ENCODE results near the gene MRPL43. TPM values are rescaled to one million over a fixed set of nuclear protein-coding genes. Genes with fewer than 3 reads are reported as not detected.
A peak's percentile ranks its signal among the peaks of the same experiment; 100 is the strongest.

MRPL43 gene
- total RNA-seq, 1 experiment from 2014 or later: 92.1 TPM

- H3K27ac ChIP-seq: no peak overlapping the region
- peaks cover 94% of the 10 kb centered on the region for H3K36me3 ChIP-seq
- H3K9me3 ChIP-seq (replicated peaks): no peaks in the 10 kb centered on the region
- H3K4me1 ChIP-seq: no peaks in the 10 kb centered on the region
- no peaks in the 10 kb centered on the region for H3K27me3 ChIP-seq
- DNase-seq: no peak
- no peak overlapping the region for H3K4me3 ChIP-seq
Measured at GRCh38 chr10:100960251-100960650, 27.0 kb downstream of the MRPL43 start.

DNA sequence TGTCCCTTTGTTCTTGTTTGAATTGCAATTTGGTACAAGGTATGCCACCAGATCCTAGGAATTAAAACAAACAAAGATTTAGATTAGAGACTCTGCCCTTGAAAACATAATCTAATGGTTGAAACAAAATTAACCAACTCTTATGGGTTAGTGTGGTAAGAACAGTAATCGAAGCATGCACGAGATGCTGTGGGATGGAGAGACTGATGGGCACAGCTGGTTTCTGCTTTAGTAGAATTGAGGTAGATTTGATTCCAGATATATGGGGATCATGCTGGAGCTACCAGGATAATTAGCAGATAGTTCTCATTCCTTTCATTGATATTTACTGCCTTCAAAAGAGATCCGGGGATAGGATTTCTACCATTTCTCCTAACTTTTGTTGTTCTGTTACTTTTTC is 38.4 kb downstream of the MRPL43 start:
- H3K36me3 ChIP-seq: peaks cover 100% of the 10 kb centered on the region
- H3K9me3 ChIP-seq (replicated peaks): no peaks in the 10 kb centered on the region
- peak overlapping the region; percentile 23; the same call in 1 of the 2 replicates for H3K27ac ChIP-seq
- no peaks in the 10 kb centered on the region for H3K27me3 ChIP-seq
- H3K4me3 ChIP-seq: no peak overlapping the region
- peaks cover 18% of the 10 kb centered on the region for H3K4me1 ChIP-seq
- peak; percentile 66 to 71 for DNase-seq

- Histone ChIP-seq H3K9me3 (replicated peaks) (no peaks in the 10 kb centered on the region), H3K27me3 (no peaks in the 10 kb centered on the region), H3K4me3 (no peak overlapping the region), H3K27ac (no peak overlapping the region), H3K36me3 (peaks cover 99% of the 10 kb centered on the region), H3K4me1 (peaks cover 18% of the 10 kb centered on the region)
- no peak for DNase-seq
Measured at GRCh38 chr10:100945754-100946153, 41.5 kb downstream of the MRPL43 start.

GRCh38 chr10:100943508-100943907 is 43.8 kb downstream of the MRPL43 start:
- H3K36me3 ChIP-seq: peaks cover 96% of the 10 kb centered on the region
- no peak overlapping the region for H3K4me3 ChIP-seq

DNA sequence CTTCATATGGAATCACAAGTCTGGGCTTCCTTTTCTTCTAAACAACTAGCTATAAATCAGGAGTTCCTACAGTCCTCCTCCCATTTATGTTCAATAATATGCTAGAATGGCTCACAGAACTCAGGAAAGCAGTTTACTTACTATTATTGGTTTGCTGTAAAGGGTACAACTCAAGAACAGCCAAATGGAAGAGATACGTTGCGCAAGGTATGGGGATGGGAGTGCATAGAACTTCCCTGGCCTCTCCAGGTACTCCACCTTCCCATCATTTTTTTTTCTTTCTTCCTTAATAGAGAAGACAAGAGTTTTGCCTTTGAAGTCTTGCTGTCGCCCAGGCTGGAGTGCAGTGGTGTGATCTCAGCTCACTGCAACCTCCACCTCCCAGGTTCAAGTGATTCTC is 45.1 kb downstream of the MRPL43 start:
- Histone ChIP-seq H3K36me3 (peaks cover 95% of the 10 kb centered on the region), H3K4me1 (no peaks in the 10 kb centered on the region), H3K9me3 (replicated peaks) (no peaks in the 10 kb centered on the region), H3K27ac (no peak overlapping the region), H3K4me3 (no peak overlapping the region), H3K27me3 (no peaks in the 10 kb centered on the region)
- DNase-seq: no peak

More at GRCh38 chr10:100943508-100943907, 43.8 kb downstream of the MRPL43 start:
- Histone ChIP-seq H3K4me1 (peaks cover 10% of the 10 kb centered on the region), H3K9me3 (replicated peaks) (no peaks in the 10 kb centered on the region), H3K27me3 (no peaks in the 10 kb centered on the region), H3K27ac (no peak overlapping the region)
- DNase-seq: no peak

DNA sequence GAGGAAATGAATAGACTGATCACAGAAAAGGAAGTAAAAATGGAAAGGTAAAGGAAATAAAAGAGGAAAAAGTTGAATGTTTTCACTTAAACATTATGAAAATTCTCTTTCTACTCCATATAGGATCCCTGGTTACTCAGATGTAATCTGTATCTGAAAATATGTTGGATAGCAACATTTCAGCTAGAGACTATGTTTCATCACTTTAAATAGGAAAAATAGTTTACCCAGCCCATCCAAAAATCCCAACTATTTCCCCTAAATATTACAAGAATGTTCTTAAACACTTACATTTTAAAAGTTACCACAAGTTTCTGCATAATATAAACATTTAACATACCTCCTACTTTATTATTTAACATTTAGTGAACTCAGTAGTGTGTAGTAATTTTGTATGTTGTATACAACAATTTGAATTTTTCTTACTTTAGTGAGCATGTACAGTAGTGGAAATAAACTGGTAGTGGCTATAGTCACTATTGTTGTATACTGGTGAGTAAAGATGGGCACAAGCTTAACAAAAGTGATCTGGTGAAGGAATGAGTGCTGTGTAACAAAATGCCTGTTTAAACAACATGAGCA is 47.4 kb downstream of the MRPL43 start:
- no peaks in the 10 kb centered on the region for H3K9me3 ChIP-seq (replicated peaks)
- no peaks in the 10 kb centered on the region for H3K27me3 ChIP-seq
- no peak overlapping the region for H3K27ac ChIP-seq
- H3K36me3 ChIP-seq: peaks cover 95% of the 10 kb centered on the region
- no peak for DNase-seq
- no peak overlapping the region for H3K4me3 ChIP-seq
- H3K4me1 ChIP-seq: no peaks in the 10 kb centered on the region

Other genes starting within 250 kb of the MRPL43 start
- 2.1 and 2.4 TPM in 2 replicates for gene PAX2, start 241.9 kb downstream of the MRPL43 start, total RNA-seq (2014; rRNA removed; shearing (Covaris generic))
- gene SLF2, start 74.5 kb downstream of the MRPL43 start, total RNA-seq (2014; rRNA removed; shearing (Covaris generic)): 217 and 257 TPM in 2 replicates
- gene SEMA4G, start 18.0 kb downstream of the MRPL43 start, total RNA-seq (2014; rRNA removed; shearing (Covaris generic)): 2.5 and 3.0 TPM in 2 replicates
- gene TWNK, start within 50 bp of the MRPL43 start, total RNA-seq (2014; rRNA removed; shearing (Covaris generic)): 27.3 and 30.4 TPM in 2 replicates
- 229 and 239 TPM in 2 replicates for gene LZTS2, start 12.3 kb upstream of the MRPL43 start, total RNA-seq (2014; rRNA removed; shearing (Covaris generic))
- gene PDZD7, start 43.6 kb upstream of the MRPL43 start, total RNA-seq (2014; rRNA removed; shearing (Covaris generic)): 0.25 and 0.89 TPM in 2 replicates
- gene SFXN3, start 43.7 kb upstream of the MRPL43 start, total RNA-seq (2014; rRNA removed; shearing (Covaris generic)): 14.3 and 15.3 TPM in 2 replicates
- 55.7 and 58.1 TPM in 2 replicates for gene KAZALD1, start 74.5 kb upstream of the MRPL43 start, total RNA-seq (2014; rRNA removed; shearing (Covaris generic))
- not detected in 2 replicates for gene TLX1, start 143.8 kb upstream of the MRPL43 start, total RNA-seq (2014; rRNA removed; shearing (Covaris generic))
- 13.5 and 13.7 TPM in 2 replicates for gene LBX1, start 242.0 kb upstream of the MRPL43 start, total RNA-seq (2014; rRNA removed; shearing (Covaris generic))

Measured in SJCRH30 (cell line).